HG02610 (cell line): ENCODE measurements around the gene CENPO.

Source experiments
- ATAC-seq: cut with Tn5 transposase; IDR thresholded peaks from one replicate; pipeline ENCODE4 v1.9.1; 2021; ENCODE audit warnings: mild to moderate bottlenecking, moderate library complexity; ENCODE audit not compliant: unreplicated experiment

The CENPO gene

GRCh38 chr2:24857746-24858145 lies 64.5 kb downstream of the CENPO start:
- no peak for ATAC-seq

- no peak for ATAC-seq
Measured at GRCh38 chr2:24858996-24859395, 65.8 kb downstream of the CENPO start.

- ATAC-seq = no peak
Measured at GRCh38 chr2:24859968-24860600, 66.9 kb downstream of the CENPO start.

- ATAC-seq = no peak
Measured at GRCh38 chr2:24860631-24861030, 67.4 kb downstream of the CENPO start.

- no peak for ATAC-seq
Measured at GRCh38 chr2:24861500-24861899, 68.3 kb downstream of the CENPO start.

GRCh38 chr2:24863641-24864040 lies 70.4 kb downstream of the CENPO start:
- ATAC-seq = no peak

- no peak for ATAC-seq
Measured at GRCh38 chr2:24866946-24867345, 73.7 kb downstream of the CENPO start.

- no peak for ATAC-seq
Measured at GRCh38 chr2:24870440-24870839, 77.2 kb downstream of the CENPO start.

- no peak for ATAC-seq
Measured at GRCh38 chr2:24870891-24871705, 77.9 kb downstream of the CENPO start.

GRCh38 chr2:24871852-24872333 lies 78.7 kb downstream of the CENPO start:
- no peak for ATAC-seq
